ENCODE results near the gene MRPL39. TPM values are rescaled to one million over a fixed set of nuclear protein-coding genes. Genes with fewer than 3 reads are reported as not detected.

The MRPL39 gene
- total and polyA plus RNA-seq, 7 donors = 15.3 to 53.6 (median 18.9) TPM

GRCh38 chr21:25562660-25563059 lies 44.6 kb downstream of the MRPL39 start:
- Histone ChIP-seq H3K4me1 (peaks cover 0 to 10% (median 7%) of the 10 kb centered on the region in 4 donors), H3K4me3 (peak overlapping the region in 3 of 4 donors; percentile 44 to 55 (median 53)), H3K27me3 (no peaks in the 10 kb centered on the region), H3K36me3 (peaks cover 0 to 11% (median 0%) of the 10 kb centered on the region in 4 donors), H3K27ac (no peak overlapping the region), H3K9me3 (no peaks in the 10 kb centered on the region)
- no peak for TF ChIP-seq POLR2A (IDR thresholded peaks at IDR 0.05)
- no peak for TF ChIP-seq POLR2AphosphoS5 (IDR thresholded peaks at IDR 0.05)
- TF ChIP-seq EP300 (IDR thresholded peaks at IDR 0.05) = no peak
- TF ChIP-seq CTCF (IDR thresholded peaks at IDR 0.05) = no peak
- intact Hi-C loops (cut with DNase I) = no loop called here
- WGBS, 2 donors = 40 to 50% methylated on average over 10 of the region's 10 CpGs
- DNase-seq = no peak

- WGBS, 2 donors = 1% methylated on average over 74 of the region's 74 CpGs
- Histone ChIP-seq H3K27me3 (no peaks in the 10 kb centered on the region), H3K4me3 (peak overlapping the region; percentile 30 to 55 (median 48)), H3K36me3 (peaks cover 0 to 11% (median 0%) of the 10 kb centered on the region in 4 donors), H3K4me1 (peaks cover 0 to 10% (median 7%) of the 10 kb centered on the region in 4 donors), H3K27ac (peak overlapping the region in 3 of 4 donors; percentile 32 to 58 (median 50)), H3K9me3 (no peaks in the 10 kb centered on the region)
- TF ChIP-seq POLR2AphosphoS5 (IDR thresholded peaks at IDR 0.05) (peak in 1 of 4 donors; percentile 47), POLR2A (IDR thresholded peaks at IDR 0.05) (no peak)
- peak; percentile 73 for DNase-seq
- intact Hi-C loops (cut with DNase I) = no loop called here
Observed at GRCh38 chr21:25561668-25562641, 45.3 kb downstream of the MRPL39 start.

- TF ChIP-seq EP300 (IDR thresholded peaks at IDR 0.05) (no peak), POLR2A (IDR thresholded peaks at IDR 0.05) (no peak), CTCF (IDR thresholded peaks at IDR 0.05) (no peak), POLR2AphosphoS5 (IDR thresholded peaks at IDR 0.05) (no peak)
- H3K27ac ChIP-seq = no peak overlapping the region
Observed at GRCh38 chr21:25560891-25561290, 46.4 kb downstream of the MRPL39 start.

GRCh38 chr21:25560271-25560685 lies 47.0 kb downstream of the MRPL39 start:
- 82 to 89% methylated on average over 4 of the region's 4 CpGs for WGBS, 2 donors
- no peak for TF ChIP-seq POLR2A (IDR thresholded peaks at IDR 0.05)
- no peak for TF ChIP-seq EP300 (IDR thresholded peaks at IDR 0.05)
- no peak for TF ChIP-seq CTCF (IDR thresholded peaks at IDR 0.05)
- no peak for DNase-seq
- no peak overlapping the region for H3K27ac ChIP-seq
- H3K9me3 ChIP-seq = no peaks in the 10 kb centered on the region
- no peak overlapping the region for H3K4me3 ChIP-seq
- intact Hi-C loops (cut with DNase I) = no loop called here
- no peaks in the 10 kb centered on the region for H3K27me3 ChIP-seq
- peaks cover 0 to 10% (median 7%) of the 10 kb centered on the region in 4 donors for H3K4me1 ChIP-seq
- H3K36me3 ChIP-seq = peaks cover 0 to 2% (median 0%) of the 10 kb centered on the region in 4 donors

More at GRCh38 chr21:25560891-25561290, 46.4 kb downstream of the MRPL39 start:
- no peak overlapping the region for H3K4me3 ChIP-seq
- no peaks in the 10 kb centered on the region for H3K9me3 ChIP-seq
- H3K36me3 ChIP-seq = peaks cover 0 to 8% (median 0%) of the 10 kb centered on the region in 4 donors
- intact Hi-C loops (cut with DNase I) = no loop called here
- peaks cover 0 to 10% (median 7%) of the 10 kb centered on the region in 4 donors for H3K4me1 ChIP-seq
- 73 to 77% methylated on average over 3 of the region's 3 CpGs for WGBS, 2 donors
- no peaks in the 10 kb centered on the region for H3K27me3 ChIP-seq
- no peak for DNase-seq

- H3K27me3 ChIP-seq = no peaks in the 10 kb centered on the region
- TF ChIP-seq EP300 (IDR thresholded peaks at IDR 0.05) (no peak), POLR2AphosphoS5 (IDR thresholded peaks at IDR 0.05) (no peak), CTCF (IDR thresholded peaks at IDR 0.05) (no peak), POLR2A (IDR thresholded peaks at IDR 0.05) (no peak)
- H3K27ac ChIP-seq = no peak overlapping the region
- H3K9me3 ChIP-seq = no peaks in the 10 kb centered on the region
- DNase-seq = no peak
- WGBS, 2 donors = 64 to 86% methylated on average over 1 of the region's 1 CpG
- H3K4me1 ChIP-seq = peaks cover 0 to 10% (median 7%) of the 10 kb centered on the region in 4 donors
- intact Hi-C loops (cut with DNase I) = no loop called here
- no peak overlapping the region for H3K4me3 ChIP-seq
- no peaks in the 10 kb centered on the region for H3K36me3 ChIP-seq
Observed at GRCh38 chr21:25559746-25560145, 47.5 kb downstream of the MRPL39 start.

Data from sigmoid colon (tissue), 7 donors.